ENCODE measurements around the gene ELK1.

The ELK1 gene

DNA sequence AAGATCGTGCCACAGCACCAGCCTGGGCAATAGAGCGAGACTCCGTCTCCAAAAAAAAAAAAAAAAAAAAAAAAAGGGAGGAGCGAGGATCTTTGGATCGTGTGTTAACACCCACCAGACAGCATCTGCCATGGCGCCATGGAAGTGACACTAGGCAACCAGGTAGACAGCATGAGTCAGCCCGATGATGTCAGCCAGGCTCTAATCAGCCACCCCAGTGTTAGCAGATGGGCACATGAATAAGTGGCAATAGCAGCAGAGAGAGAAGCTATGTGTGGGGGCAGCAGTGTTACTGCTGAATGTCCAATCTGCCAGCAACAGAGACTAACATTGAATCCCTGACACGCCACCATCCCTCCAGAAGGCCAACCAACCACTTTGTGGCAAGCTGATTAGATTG, 37.3 kb downstream of the ELK1 start:
- no peak for DNase-seq (ENCODE audit: extremely low read depth, low read depth)
- TF ChIP-seq, protein P1, sequence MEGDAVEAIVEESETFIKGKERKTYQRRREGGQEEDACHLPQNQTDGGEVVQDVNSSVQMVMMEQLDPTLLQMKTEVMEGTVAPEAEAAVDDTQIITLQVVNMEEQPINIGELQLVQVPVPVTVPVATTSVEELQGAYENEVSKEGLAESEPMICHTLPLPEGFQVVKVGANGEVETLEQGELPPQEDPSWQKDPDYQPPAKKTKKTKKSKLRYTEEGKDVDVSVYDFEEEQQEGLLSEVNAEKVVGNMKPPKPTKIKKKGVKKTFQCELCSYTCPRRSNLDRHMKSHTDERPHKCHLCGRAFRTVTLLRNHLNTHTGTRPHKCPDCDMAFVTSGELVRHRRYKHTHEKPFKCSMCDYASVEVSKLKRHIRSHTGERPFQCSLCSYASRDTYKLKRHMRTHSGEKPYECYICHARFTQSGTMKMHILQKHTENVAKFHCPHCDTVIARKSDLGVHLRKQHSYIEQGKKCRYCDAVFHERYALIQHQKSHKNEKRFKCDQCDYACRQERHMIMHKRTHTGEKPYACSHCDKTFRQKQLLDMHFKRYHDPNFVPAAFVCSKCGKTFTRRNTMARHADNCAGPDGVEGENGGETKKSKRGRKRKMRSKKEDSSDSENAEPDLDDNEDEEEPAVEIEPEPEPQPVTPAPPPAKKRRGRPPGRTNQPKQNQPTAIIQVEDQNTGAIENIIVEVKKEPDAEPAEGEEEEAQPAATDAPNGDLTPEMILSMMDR (IDR thresholded peaks at IDR 0.05; ENCODE audit: low read depth, low read length, missing control alignments) = no peak
- H3K4me3 ChIP-seq (replicated peaks; ENCODE audit: low read depth, low read length) = no peak overlapping the region

DNA sequence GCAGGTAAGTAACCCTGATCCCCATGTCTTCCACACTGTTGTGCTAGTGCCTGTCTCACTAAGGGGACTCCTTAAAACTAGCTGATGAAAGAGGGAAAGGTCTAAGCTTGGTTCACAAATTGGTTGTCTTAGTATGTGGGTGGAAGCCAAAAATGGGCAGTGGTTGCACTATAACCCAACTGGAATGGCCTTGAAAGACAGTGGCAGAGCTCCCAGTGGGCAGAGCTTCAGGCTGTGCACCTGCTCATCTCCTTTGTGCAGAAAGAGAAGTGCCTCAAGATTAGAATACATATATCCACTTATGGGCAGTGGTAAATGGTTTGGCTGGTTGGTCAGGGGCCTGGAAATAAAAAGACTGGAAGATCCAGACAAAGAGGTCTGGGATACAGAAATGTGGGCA, 37.9 kb downstream of the ELK1 start:
- TF ChIP-seq, protein P1 (IDR thresholded peaks at IDR 0.05; ENCODE audit: low read depth, low read length, missing control alignments) = no peak
- H3K4me3 ChIP-seq (replicated peaks; ENCODE audit: low read depth, low read length) = no peak overlapping the region
- no peak for DNase-seq (ENCODE audit: extremely low read depth, low read depth)

DNA sequence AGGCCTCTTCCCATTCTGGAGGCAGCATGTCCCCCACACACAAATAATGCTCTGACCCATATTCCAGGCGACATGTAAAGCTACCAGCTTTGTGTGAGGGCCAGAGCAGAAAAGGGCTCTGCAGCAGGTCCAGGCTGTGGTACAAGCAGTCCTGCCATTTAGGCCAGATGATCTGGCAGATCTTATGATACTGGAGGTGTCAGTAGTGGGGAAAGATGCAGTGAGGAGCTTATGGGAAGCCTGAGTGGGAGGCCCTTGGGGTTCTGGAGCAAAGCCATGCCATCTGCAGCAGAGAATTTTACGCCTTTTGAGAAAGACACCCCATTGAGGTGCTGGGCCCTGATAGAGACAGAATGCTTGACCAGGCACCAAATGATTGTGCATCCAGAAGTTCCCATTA, 38.4 kb downstream of the ELK1 start:
- H3K4me3 ChIP-seq (replicated peaks; ENCODE audit: low read depth, low read length) = no peak overlapping the region
- TF ChIP-seq, protein P1 (IDR thresholded peaks at IDR 0.05; ENCODE audit: low read depth, low read length, missing control alignments) = no peak

DNA sequence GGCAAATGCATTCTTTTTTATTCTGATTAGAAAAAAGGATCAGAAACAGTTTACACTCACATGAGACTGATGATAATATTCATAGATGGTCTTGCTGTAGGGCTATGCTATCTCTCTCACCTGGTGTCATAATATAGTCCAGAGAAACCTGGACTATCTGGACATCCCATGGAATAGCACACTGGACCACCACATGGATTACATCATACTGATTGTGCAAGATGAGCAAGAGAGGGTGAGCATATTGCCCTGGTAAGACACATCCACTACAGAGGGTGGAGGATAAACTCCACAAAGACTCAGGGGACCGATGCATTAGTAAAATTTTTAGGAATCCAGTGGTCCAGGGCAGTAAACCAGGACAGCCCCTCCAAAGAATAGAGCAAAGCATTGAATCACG, 38.9 kb downstream of the ELK1 start:
- TF ChIP-seq, protein P1 (IDR thresholded peaks at IDR 0.05; ENCODE audit: low read depth, low read length, missing control alignments) = no peak
- no peak for DNase-seq (ENCODE audit: extremely low read depth, low read depth)
- H3K4me3 ChIP-seq (replicated peaks; ENCODE audit: low read depth, low read length) = no peak overlapping the region

More for the DNA sequence above, 38.4 kb downstream of the ELK1 start:
- DNase-seq (ENCODE audit: extremely low read depth, low read depth) = no peak

DNA sequence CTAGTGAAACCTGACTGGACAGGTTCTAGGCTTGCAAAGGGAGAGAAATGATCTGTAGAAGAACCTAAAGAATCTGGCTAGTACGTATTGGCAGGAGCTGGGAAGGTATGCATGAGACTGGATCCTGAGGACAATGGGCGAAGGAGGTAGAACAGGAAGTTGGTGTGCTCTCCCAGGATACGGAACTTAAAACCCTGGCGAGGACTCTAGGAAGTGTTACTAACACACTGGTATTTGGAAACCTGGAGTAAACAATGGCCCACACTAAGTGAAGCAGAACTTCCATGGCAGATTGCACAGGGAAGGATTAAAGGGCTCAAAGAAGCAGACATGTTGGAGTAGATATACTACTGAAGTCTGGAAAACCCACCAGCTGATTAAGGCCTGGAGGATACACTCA, 39.9 kb downstream of the ELK1 start:
- TF ChIP-seq, protein P1 (IDR thresholded peaks at IDR 0.05; ENCODE audit: low read depth, low read length, missing control alignments) = no peak
- no peak for DNase-seq (ENCODE audit: extremely low read depth, low read depth)
- no peak overlapping the region for H3K4me3 ChIP-seq (replicated peaks; ENCODE audit: low read depth, low read length)

DNA sequence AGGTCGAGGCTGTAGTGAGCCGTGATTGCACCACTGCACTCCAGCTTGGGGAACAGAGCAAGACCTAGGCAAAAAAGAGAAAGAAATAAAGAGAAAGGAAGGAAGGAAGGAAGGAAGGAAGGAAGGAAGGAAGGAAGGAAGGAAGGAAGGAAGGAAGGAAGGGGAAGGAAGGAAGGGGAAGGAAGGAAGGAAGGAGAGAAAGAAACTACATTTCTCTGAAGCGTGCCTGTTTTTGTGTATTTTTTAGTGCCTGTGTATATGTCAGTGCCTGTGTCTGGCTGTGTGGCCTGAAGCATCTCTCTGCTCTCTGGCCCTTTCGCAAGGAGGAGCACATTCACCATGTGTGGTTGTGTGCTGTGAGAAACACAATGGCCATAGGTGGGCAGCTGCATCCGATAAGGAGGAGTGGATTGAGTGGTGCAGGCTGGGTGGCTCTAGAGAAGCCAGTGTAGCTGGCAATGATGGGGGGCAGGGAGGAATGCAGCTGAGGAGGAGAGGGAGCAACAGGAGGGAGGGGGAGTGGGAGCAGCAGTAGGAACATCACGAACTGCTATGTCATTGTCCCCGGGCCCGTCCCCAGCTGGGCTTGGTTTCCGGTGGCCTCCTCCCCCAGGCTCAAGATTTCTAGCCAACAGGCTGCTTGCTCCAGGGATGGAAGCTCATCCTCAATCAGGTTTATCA, 42.1 kb downstream of the ELK1 start:
- H3K4me3 ChIP-seq (replicated peaks; ENCODE audit: low read depth, low read length) = no peak overlapping the region
- no peak for DNase-seq (ENCODE audit: extremely low read depth, low read depth)
- TF ChIP-seq, protein P1 (IDR thresholded peaks at IDR 0.05; ENCODE audit: low read depth, low read length, missing control alignments) = no peak

DNA sequence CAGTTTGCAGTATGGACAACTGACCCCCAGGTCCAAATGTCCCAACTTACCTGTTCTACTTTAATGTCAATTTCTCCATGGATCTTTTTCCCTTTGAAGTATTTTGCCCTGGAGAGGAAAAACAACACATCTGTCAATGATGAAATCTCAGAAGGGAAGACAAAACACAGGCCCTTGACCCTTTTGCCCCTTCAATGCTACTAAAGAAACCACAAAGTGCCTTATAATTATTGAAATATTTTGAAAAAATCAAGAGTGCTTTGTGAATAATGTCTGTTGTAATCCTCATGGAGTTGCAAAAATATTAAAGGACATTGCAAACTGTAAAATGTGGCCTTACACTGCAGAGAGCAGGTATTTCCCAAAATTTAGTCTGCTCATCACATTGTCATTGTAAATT, 43.3 kb downstream of the ELK1 start:
- TF ChIP-seq, protein P1 (IDR thresholded peaks at IDR 0.05; ENCODE audit: low read depth, low read length, missing control alignments) = no peak
- H3K4me3 ChIP-seq (replicated peaks; ENCODE audit: low read depth, low read length) = no peak overlapping the region
- DNase-seq (ENCODE audit: extremely low read depth, low read depth) = no peak

Measured in HFF-Myc (cell line).